Activated CD4-positive, alpha-beta memory T cell treated with anti-CD3 and anti-CD28 coated beads, Interleukin-2, amount 10 ng/mL, durations not matched to agents 7 days and 5 days (primary cell): ENCODE data around the gene TIPIN. TPM values are rescaled to one million over a fixed set of nuclear protein-coding genes. Genes with fewer than 3 reads are reported as not detected.

Experiments used
- CTCF ChIA-PET: fragments of 350-600 bp; sonication (Branson Sonifier 250); formaldehyde crosslinking; loops from one replicate; lab custom pipeline; 2021; ENCODE audit warnings: antibody characterized with exemption, inconsistent platforms; lab: Charles Lee
- POLR2A ChIA-PET: fragments of 350-600 bp; sonication (Branson Sonifier 250); formaldehyde crosslinking; loops from one replicate; lab custom pipeline; 2021; ENCODE audit warnings: antibody characterized with exemption; lab: Charles Lee
- DNase-seq: peaks from one replicate; pipeline ENCODE4 v3.0.0-alpha.2; 2020
- H3K27ac Mint-ChIP-seq: one replicate; pipeline ENCODE4 v1.8.0; 2021; ENCODE audit warnings: mild to moderate bottlenecking, mixed read lengths
- H3K27me3 Mint-ChIP-seq: one replicate; pipeline ENCODE4 v1.8.0; 2021; ENCODE audit warnings: mixed read lengths
- H3K36me3 Mint-ChIP-seq: one replicate; pipeline ENCODE4 v1.8.0; 2021; ENCODE audit warnings: low read depth, mixed read lengths
- H3K4me1 Mint-ChIP-seq: one replicate; pipeline ENCODE4 v1.8.0; 2021; ENCODE audit warnings: mixed read lengths
- H3K4me3 Mint-ChIP-seq: one replicate; pipeline ENCODE4 v1.8.0; 2021; ENCODE audit warnings: mild to moderate bottlenecking, mixed read lengths
- H3K9me3 Mint-ChIP-seq: one replicate; pipeline ENCODE4 v1.8.0; 2021; ENCODE audit warnings: mixed read lengths
- total RNA-seq, 2 experiments: library from RNA; stranded (reverse); gene quantifications; one replicate each; pipeline ENCODE4 v1.2.3, GENCODE V29; 2021

TIPIN gene
- total RNA-seq, 2 experiments from 2014 or later: 27.2 to 28.9 TPM

GRCh38 chr15:66293419-66294156, 62.9 kb downstream of the TIPIN start, which contains the start of gene DIS3L:
TSS of gene DIS3L (plus strand) at chr15:66293568. CDS start at chr15:66293597, 29 bp downstream.
- H3K9me3 Mint-ChIP-seq: no peaks in the 10 kb centered on the region
- peaks cover 52% of the 10 kb centered on the region for H3K4me1 Mint-ChIP-seq
- peak within 1 kb of the TSS; percentile 91 for H3K27ac Mint-ChIP-seq

DNA sequence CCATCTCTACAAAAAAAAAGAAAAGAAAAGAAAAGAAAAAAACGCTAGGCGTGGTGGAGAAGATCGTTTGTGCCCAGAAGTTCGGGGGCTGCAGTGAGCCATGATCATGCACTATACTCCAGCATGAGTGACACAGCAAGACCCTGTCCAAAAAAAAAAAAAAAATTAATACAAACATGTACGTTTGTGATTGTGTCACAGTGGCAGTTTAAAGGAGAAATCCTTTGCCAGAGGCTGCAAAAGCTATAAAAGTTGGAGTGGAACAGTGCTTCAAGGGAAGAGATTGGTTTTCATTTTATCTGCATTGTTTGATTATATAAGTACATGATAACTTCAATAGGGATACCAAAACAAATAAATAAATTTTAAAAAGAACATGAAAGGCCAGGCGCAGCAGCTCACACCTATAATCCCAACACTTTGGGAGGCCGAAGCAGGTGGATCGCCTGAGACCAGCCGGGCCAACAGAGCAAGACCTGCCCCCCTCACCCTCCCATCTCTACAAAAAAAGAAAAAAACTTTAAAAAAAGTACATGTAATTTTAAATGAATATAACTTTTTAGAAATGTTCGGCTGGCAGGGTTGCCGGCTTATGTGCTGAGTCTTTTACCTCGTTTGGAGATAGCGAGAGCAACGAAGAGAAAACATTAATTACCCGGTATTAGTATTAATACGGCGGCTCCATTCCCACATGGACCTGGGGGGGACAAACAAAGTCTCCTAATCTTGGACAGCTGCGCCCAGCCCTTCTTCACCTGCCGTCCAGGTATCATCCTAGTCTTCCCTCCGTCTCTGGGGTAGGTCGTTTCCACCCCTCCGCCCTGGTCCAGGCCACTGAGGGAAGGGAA, 63.7 kb downstream of the TIPIN start:
- ChIA-PET POLR2A (interaction anchor here (0.6 to 5.2 kb wide), 10 partner anchors 62 to 988 kb away, joined by 3 to 51 read pairs (median 10); partner anchors contain the start of genes INTS14, MAP2K1, RNU5B-1 and RPL4), CTCF (interaction anchor here (0.6 to 2.1 kb wide), 4 partner anchors 11 to 206 kb away, joined by 3 to 11 read pairs (median 3); no protein-coding TSS in a partner anchor)
- H3K9me3 Mint-ChIP-seq: no peaks in the 10 kb centered on the region
- peaks cover 6% of the 10 kb centered on the region for H3K36me3 Mint-ChIP-seq
- H3K4me1 Mint-ChIP-seq: peaks cover 52% of the 10 kb centered on the region
- H3K27ac Mint-ChIP-seq: peak overlapping the region; percentile 81
- H3K27me3 Mint-ChIP-seq: no peaks in the 10 kb centered on the region
- DNase-seq: no peak
- peak overlapping the region; percentile 79 for H3K4me3 Mint-ChIP-seq

More at GRCh38 chr15:66293419-66294156, 62.9 kb downstream of the TIPIN start, which contains the start of gene DIS3L:
- Mint-ChIP-seq H3K27me3 (no peaks in the 10 kb centered on the region), H3K36me3 (peaks cover 6% of the 10 kb centered on the region), H3K4me3 (peak within 1 kb of the TSS; percentile 83)
- DNase-seq: peak; percentile 68
- ChIA-PET CTCF (interaction anchor here (0.6 to 2.6 kb wide), 5 partner anchors 23 to 205 kb away, joined by 3 to 21 read pairs (median 3); partner anchors contain the start of gene SNAPC5), POLR2A (interaction anchor here (0.6 to 5.2 kb wide), 17 partner anchors 9 to 989 kb away, joined by 3 to 51 read pairs (median 6); partner anchors contain the start of genes DPP8, INTS14, MAP2K1 and RAB11A)

GRCh38 chr15:66291816-66292570, 64.5 kb downstream of the TIPIN start:
- H3K4me1 Mint-ChIP-seq: peaks cover 55% of the 10 kb centered on the region
- DNase-seq: no peak
- H3K36me3 Mint-ChIP-seq: peaks cover 6% of the 10 kb centered on the region
- POLR2A ChIA-PET: interaction anchor here (0.7 to 5.2 kb wide), 10 partner anchors 24 to 987 kb away, joined by 3 to 51 read pairs (median 8); partner anchors contain the start of genes MAP2K1, RNU5B-1, RPL4 and SNAPC5
- H3K27ac Mint-ChIP-seq: peak overlapping the region; percentile 62
- no peaks in the 10 kb centered on the region for H3K9me3 Mint-ChIP-seq
- no peaks in the 10 kb centered on the region for H3K27me3 Mint-ChIP-seq
- H3K4me3 Mint-ChIP-seq: peak overlapping the region; percentile 79
- CTCF ChIA-PET: interaction anchor here (0.7 to 2.1 kb wide), 4 partner anchors 206 to 872 kb away, joined by 3 to 11 read pairs (median 5); partner anchors contain the start of gene SNAPC5

DNA sequence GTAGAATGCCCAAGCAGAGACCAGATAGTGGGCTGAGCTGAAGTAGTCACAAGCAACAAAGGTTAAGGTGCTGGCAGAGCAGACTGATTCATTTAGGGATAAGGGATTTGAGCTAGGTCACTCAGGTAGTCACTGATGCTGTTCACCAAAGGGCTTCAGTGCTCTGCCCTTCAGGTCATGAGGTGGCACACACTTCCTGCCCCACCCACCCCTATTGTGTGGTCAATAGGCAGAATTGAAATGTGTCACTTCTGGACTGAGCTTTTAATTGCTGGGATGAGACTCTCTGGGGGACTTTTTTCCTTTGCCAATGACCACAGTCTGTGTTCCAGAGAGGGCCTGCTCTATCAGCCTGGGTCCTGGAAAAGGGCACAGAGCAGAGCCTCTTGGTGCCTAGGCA, 66.0 kb downstream of the TIPIN start:
- DNase-seq: peak; percentile 37
- CTCF ChIA-PET: no interaction called here

GRCh38 chr15:66290007-66290406, 66.5 kb downstream of the TIPIN start:
- Mint-ChIP-seq H3K4me3 (no peak overlapping the region), H3K9me3 (no peaks in the 10 kb centered on the region), H3K4me1 (peaks cover 41% of the 10 kb centered on the region), H3K27ac (no peak overlapping the region), H3K36me3 (no peaks in the 10 kb centered on the region), H3K27me3 (no peaks in the 10 kb centered on the region)
- DNase-seq: no peak
- ChIA-PET POLR2A (no interaction called here), CTCF (no interaction called here)

More for the DNA sequence above, 66.0 kb downstream of the TIPIN start:
- H3K36me3 Mint-ChIP-seq: no peaks in the 10 kb centered on the region
- H3K4me3 Mint-ChIP-seq: no peak overlapping the region
- POLR2A ChIA-PET: interaction anchor here (5.2 kb wide), 1 partner anchor 207 kb away, joined by 50 read pairs; the partner anchor contains the start of gene SNAPC5
- no peaks in the 10 kb centered on the region for H3K27me3 Mint-ChIP-seq
- H3K27ac Mint-ChIP-seq: no peak overlapping the region
- peaks cover 46% of the 10 kb centered on the region for H3K4me1 Mint-ChIP-seq
- H3K9me3 Mint-ChIP-seq: no peaks in the 10 kb centered on the region

DNA sequence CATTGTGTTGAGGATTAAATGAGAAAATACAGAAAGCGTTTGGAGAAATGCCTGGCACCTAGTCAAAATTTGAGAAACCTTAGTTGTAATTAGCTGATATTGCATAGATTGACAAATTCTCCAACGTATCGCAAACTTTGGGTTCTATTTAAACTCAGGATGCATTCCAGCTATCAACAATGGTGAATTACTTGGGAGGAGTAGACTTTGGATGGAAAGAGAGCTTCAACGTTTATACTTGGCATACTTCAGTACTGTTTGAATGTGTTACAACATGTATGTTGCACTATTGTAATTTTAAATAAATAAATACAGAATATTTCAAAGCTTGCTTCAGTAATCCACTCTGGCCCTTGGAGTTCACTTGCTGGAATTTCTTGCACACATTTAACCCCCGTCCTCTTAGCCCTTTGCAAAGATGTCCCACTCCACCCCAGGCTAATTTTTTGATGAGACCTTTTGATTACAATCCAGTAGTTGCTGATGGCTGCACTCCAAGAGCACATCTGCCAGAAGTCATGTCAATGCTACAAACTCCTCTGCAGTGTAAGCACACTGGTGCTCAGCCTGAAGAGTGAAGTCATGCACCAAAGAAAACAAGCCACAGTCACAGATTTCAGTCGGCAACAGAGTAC, 67.8 kb downstream of the TIPIN start:
- H3K4me1 Mint-ChIP-seq: peaks cover 31% of the 10 kb centered on the region
- no peak overlapping the region for H3K27ac Mint-ChIP-seq
- ChIA-PET POLR2A (interaction anchor here (0.7 to 1.0 kb wide), 2 partner anchors 33 to 217 kb away, joined by 3 to 5 read pairs; partner anchors contain the start of gene ZWILCH), CTCF (interaction anchor here (1.0 to 1.3 kb wide), 4 partner anchors 12 to 209 kb away, joined by 3 read pairs; partner anchors contain the start of gene SNAPC5)
- H3K27me3 Mint-ChIP-seq: no peaks in the 10 kb centered on the region
- no peak overlapping the region for H3K4me3 Mint-ChIP-seq
- no peaks in the 10 kb centered on the region for H3K36me3 Mint-ChIP-seq
- no peak for DNase-seq
- H3K9me3 Mint-ChIP-seq: no peaks in the 10 kb centered on the region

GRCh38 chr15:66288093-66288492, 68.4 kb downstream of the TIPIN start:
- no peak for DNase-seq
- Mint-ChIP-seq H3K4me3 (no peak overlapping the region), H3K27me3 (no peaks in the 10 kb centered on the region), H3K36me3 (no peaks in the 10 kb centered on the region), H3K4me1 (peaks cover 31% of the 10 kb centered on the region), H3K9me3 (no peaks in the 10 kb centered on the region), H3K27ac (no peak overlapping the region)
- CTCF ChIA-PET: interaction anchor here (1.2 to 1.3 kb wide), 3 partner anchors 11 to 210 kb away, joined by 3 read pairs; partner anchors contain the start of gene SNAPC5
- POLR2A ChIA-PET: interaction anchor here (1.0 kb wide), 1 partner anchor 217 kb away, joined by 3 read pairs; the partner anchor contains the start of gene ZWILCH

- Mint-ChIP-seq H3K27ac (no peak overlapping the region), H3K4me1 (peaks cover 29% of the 10 kb centered on the region), H3K36me3 (no peaks in the 10 kb centered on the region), H3K9me3 (no peaks in the 10 kb centered on the region), H3K27me3 (no peaks in the 10 kb centered on the region), H3K4me3 (no peak overlapping the region)
- ChIA-PET POLR2A (interaction anchor here (1.0 kb wide), 1 partner anchor 218 kb away, joined by 3 read pairs; the partner anchor contains the start of gene ZWILCH), CTCF (interaction anchor here (0.8 to 1.3 kb wide), 4 partner anchors 10 to 210 kb away, joined by 3 read pairs; partner anchors contain the start of gene SNAPC5)
- no peak for DNase-seq
Observed at GRCh38 chr15:66287461-66288057, 68.9 kb downstream of the TIPIN start.

Other genes with a start within 250 kb of the TIPIN start
- gene MEGF11, start 102.9 kb downstream of the TIPIN start, total RNA-seq: not detected
- gene DIS3L, start 63.1 kb downstream of the TIPIN start, total RNA-seq: 10 to 100 TPM; 24.0 to 24.9 TPM
- 10 to 100 TPM; 87.6 to 89.0 TPM for gene MAP2K1, start 30.2 kb upstream of the TIPIN start, total RNA-seq
- gene SNAPC5, start 141.1 kb upstream of the TIPIN start, total RNA-seq: 10 to 100 TPM; 16.7 to 17.2 TPM
- 1,000 to 10,000 TPM; 2,309 to 2,338 TPM for gene RPL4, start 148.2 kb upstream of the TIPIN start, total RNA-seq
- 10 to 100 TPM; 28.9 to 30.0 TPM for gene ZWILCH, start 148.6 kb upstream of the TIPIN start, total RNA-seq
- not detected for gene LCTL, start 209.3 kb upstream of the TIPIN start, total RNA-seq